Measurements from ENCODE around the gene ANKRD9. TPM values are rescaled to one million over a fixed set of nuclear protein-coding genes. Genes with fewer than 3 reads are reported as not detected.
A peak's percentile ranks its signal among the peaks of the same experiment; 100 is the strongest.

The ANKRD9 gene
- total RNA-seq (10 to 100 TPM in 1 of 2 donors, 1 to 10 TPM in 1; 4.4 to 21.3 TPM), polyA plus RNA-seq (1 to 10 TPM; 7.9 to 8.7 TPM)
- long read RNA-seq, donor 1, full-length matches to known transcripts: 14 of 14 reads
- long read RNA-seq, donor 1, partial matches to known transcripts: 0 of 14 reads
- long read RNA-seq, donor 1, other reads (novel, unspliced or antisense): 0 of 14 reads
- long read RNA-seq, donor 2, partial matches to known transcripts: 0 of 4 reads
- long read RNA-seq, donor 2, other reads (novel, unspliced or antisense): 0 of 4 reads
- long read RNA-seq, donor 3, partial matches to known transcripts: 0 of 5 reads
- long read RNA-seq, donor 3, other reads (novel, unspliced or antisense): 0 of 5 reads
- long read RNA-seq, donor 4, full-length matches to known transcripts: 4 of 4 reads
- long read RNA-seq, donor 4, partial matches to known transcripts: 0 of 4 reads
- long read RNA-seq, donor 4, other reads (novel, unspliced or antisense): 0 of 4 reads
- long read RNA-seq, donor 5, full-length matches to known transcripts: 11 of 11 reads
- long read RNA-seq, donor 5, partial matches to known transcripts: 0 of 11 reads
- long read RNA-seq, donor 5, other reads (novel, unspliced or antisense): 0 of 11 reads

GRCh38 chr14:102509746-102510615, at the start of gene ANKRD9:
Gene ANKRD9 (minus strand): TSS chr14:102509776. CDS start chr14:102507889, 1,887 bp downstream.
- peaks cover 0 to 16% (median 4%) of the 10 kb centered on the region in 4 donors for H3K36me3 ChIP-seq (ENCODE audit: control insufficient read depth in 4 of 4, insufficient read depth in 4 of 4, low read length in 4 of 4)
- peak; percentile 89 for ATAC-seq (ENCODE audit: insufficient read depth, low FRiP score)
- no peaks in the 10 kb centered on the region for H3K9me3 ChIP-seq (ENCODE audit: control insufficient read depth in 4 of 4, insufficient read depth in 3 of 4, low read length in 3 of 4)
- TF ChIP-seq CTCF (IDR thresholded peaks at IDR 0.05; ENCODE audit: control extremely low read depth, extremely low read depth): no peak
- no peaks in the 10 kb centered on the region for H3K27me3 ChIP-seq (ENCODE audit: control insufficient read depth in 3 of 3, insufficient read depth in 3 of 3, low read length in 2 of 3)
- WGBS, 2 donors: 1 to 3% methylated on average over 63 to 91 of the region's 91 CpGs
- H3K4me3 ChIP-seq: peak within 1 kb of the TSS; percentile 54
- H3K4me1 ChIP-seq (ENCODE audit: control insufficient read depth in 5 of 5, insufficient read depth in 5 of 5, low read length in 5 of 5): peaks cover 0 to 13% (median 1%) of the 10 kb centered on the region in 5 donors
- peak within 1 kb of the TSS in 1 of 2 donors; percentile 53 for H3K9ac ChIP-seq (ENCODE audit: insufficient read depth in 1 of 2, low read length in 2 of 2)
- DNase-seq: peak; percentile 94 to 96 (median 96)
- H3K27ac ChIP-seq (ENCODE audit: low read depth in 1 of 2, low read length in 1 of 2): peak within 1 kb of the TSS; percentile 87 to 89

- no peak overlapping the region for H3K4me3 ChIP-seq
- H3K36me3 ChIP-seq (ENCODE audit: control insufficient read depth in 4 of 4, insufficient read depth in 4 of 4, low read length in 4 of 4): no peaks in the 10 kb centered on the region
- no peak overlapping the region for H3K9ac ChIP-seq (ENCODE audit: insufficient read depth in 1 of 2, low read length in 2 of 2)
- no peaks in the 10 kb centered on the region for H3K9me3 ChIP-seq (ENCODE audit: control insufficient read depth in 4 of 4, insufficient read depth in 3 of 4, low read length in 3 of 4)
- DNase-seq (no peak), ATAC-seq (ENCODE audit: insufficient read depth, low FRiP score) (no peak)
- peaks cover 0 to 4% (median 0%) of the 10 kb centered on the region in 5 donors for H3K4me1 ChIP-seq (ENCODE audit: control insufficient read depth in 5 of 5, insufficient read depth in 5 of 5, low read length in 5 of 5)
- no peaks in the 10 kb centered on the region for H3K27me3 ChIP-seq (ENCODE audit: control insufficient read depth in 3 of 3, insufficient read depth in 3 of 3, low read length in 2 of 3)
- no peak for TF ChIP-seq CTCF (IDR thresholded peaks at IDR 0.05; ENCODE audit: control extremely low read depth, extremely low read depth)
- H3K27ac ChIP-seq (ENCODE audit: low read depth in 1 of 2, low read length in 1 of 2): no peak overlapping the region
- WGBS, 2 donors: 78 to 79% methylated on average over 4 of the region's 4 CpGs
These were observed 49.0 kb upstream of the ANKRD9 start for GRCh38 chr14:102558556-102558955.

GRCh38 chr14:102557434-102558226, 48.1 kb upstream of the ANKRD9 start:
- no peak overlapping the region for H3K9ac ChIP-seq (ENCODE audit: insufficient read depth in 1 of 2, low read length in 2 of 2)
- no peak overlapping the region for H3K4me3 ChIP-seq
- TF ChIP-seq CTCF (IDR thresholded peaks at IDR 0.05; ENCODE audit: control extremely low read depth, extremely low read depth): no peak
- ATAC-seq (ENCODE audit: insufficient read depth, low FRiP score) (no peak), DNase-seq (no peak)
- H3K9me3 ChIP-seq (ENCODE audit: control insufficient read depth in 4 of 4, insufficient read depth in 3 of 4, low read length in 3 of 4): no peaks in the 10 kb centered on the region
- H3K27ac ChIP-seq (ENCODE audit: low read depth in 1 of 2, low read length in 1 of 2): no peak overlapping the region
- no peaks in the 10 kb centered on the region for H3K36me3 ChIP-seq (ENCODE audit: control insufficient read depth in 4 of 4, insufficient read depth in 4 of 4, low read length in 4 of 4)
- 92 to 94% methylated on average over 12 of the region's 12 CpGs for WGBS, 2 donors
- peaks cover 0 to 8% (median 0%) of the 10 kb centered on the region in 5 donors for H3K4me1 ChIP-seq (ENCODE audit: control insufficient read depth in 5 of 5, insufficient read depth in 5 of 5, low read length in 5 of 5)
- H3K27me3 ChIP-seq (ENCODE audit: control insufficient read depth in 3 of 3, insufficient read depth in 3 of 3, low read length in 2 of 3): no peaks in the 10 kb centered on the region
